Activated B cell treated with CpG ODN at 0.5 μM for 24 hours (primary cell): ENCODE data around the gene UTS2R. TPM values are rescaled to one million over a fixed set of nuclear protein-coding genes. Genes with fewer than 3 reads are reported as not detected.

ENCODE experiments used
- ATAC-seq: fragments of 200-7000 bp; cut with Tn5 transposase; one replicate; pipeline ENCODE4 v1.10.0; 2021; ENCODE audit warnings: low read depth, mild to moderate bottlenecking, moderate library complexity
- CTCF ChIA-PET: fragments of 350-600 bp; sonication (Branson Sonifier 250); formaldehyde crosslinking; loops from one replicate; lab custom pipeline; 2021; ENCODE audit warnings: antibody characterized with exemption; lab: Charles Lee
- POLR2A ChIA-PET: fragments of 350-600 bp; sonication (Branson Sonifier 250); formaldehyde crosslinking; loops from one replicate; lab custom pipeline; 2021; ENCODE audit warnings: antibody characterized with exemption; lab: Charles Lee
- DNase-seq: peaks from one replicate; pipeline ENCODE4 v3.0.0; 2022
- H3K27ac Mint-ChIP-seq: one replicate; pipeline ENCODE4 v1.8.0; 2020; ENCODE audit warnings: mixed read lengths
- H3K27me3 Mint-ChIP-seq: one replicate; pipeline ENCODE4 v1.8.0; 2021; ENCODE audit warnings: mixed read lengths
- H3K36me3 Mint-ChIP-seq: one replicate; pipeline ENCODE4 v1.8.0; 2021; ENCODE audit warnings: low read depth, mixed read lengths
- H3K4me1 Mint-ChIP-seq: one replicate; pipeline ENCODE4 v1.8.0; 2021; ENCODE audit warnings: mixed read lengths
- H3K4me3 Mint-ChIP-seq: one replicate; pipeline ENCODE4 v1.8.0; 2020; ENCODE audit warnings: mild to moderate bottlenecking, mixed read lengths
- H3K9me3 Mint-ChIP-seq: one replicate; pipeline ENCODE4 v1.8.0; 2020; ENCODE audit warnings: mixed read lengths
- intact Hi-C: fragments of 100-400 bp; cut with micrococcal nuclease; formaldehyde crosslinking; loops from one replicate; pipeline ENCODE4 v1.15.1; 2024
- total RNA-seq: library from RNA; stranded (reverse); gene quantifications from 2 replicates; pipeline ENCODE4 v1.2.3, GENCODE V29; 2022
- TF ChIP-seq, protein P1 (sequence below): fragments of 200-600 bp; IDR thresholded peaks from one replicate; pipeline ENCODE4 v1.8.0; 2022; ENCODE audit warnings: antibody characterized with exemption, mild to moderate bottlenecking

The UTS2R gene
- total RNA-seq, 1 donor from 2014 or later: not detected

DNA sequence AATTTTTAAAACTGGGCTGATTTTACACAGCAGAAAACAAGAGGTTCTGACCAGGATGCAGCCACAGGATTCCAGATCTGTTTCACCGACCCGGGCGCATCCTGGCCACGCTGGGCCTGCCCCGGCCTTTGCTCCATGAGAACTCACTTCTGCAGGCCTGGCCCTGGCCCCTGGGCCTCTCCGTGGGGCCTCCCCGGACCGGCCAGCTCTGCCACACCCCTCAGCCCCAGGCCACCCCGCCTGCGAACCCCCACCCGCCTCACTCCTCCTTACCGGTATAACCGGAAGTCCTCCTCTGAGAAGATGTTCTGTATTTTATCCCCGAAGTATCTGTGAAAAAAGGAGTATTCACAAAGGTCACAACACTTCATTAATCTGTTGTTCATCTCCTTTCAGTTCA is 33.5 kb downstream of the UTS2R start:
- intact Hi-C loops: no loop called here
- TF ChIP-seq, protein P1, sequence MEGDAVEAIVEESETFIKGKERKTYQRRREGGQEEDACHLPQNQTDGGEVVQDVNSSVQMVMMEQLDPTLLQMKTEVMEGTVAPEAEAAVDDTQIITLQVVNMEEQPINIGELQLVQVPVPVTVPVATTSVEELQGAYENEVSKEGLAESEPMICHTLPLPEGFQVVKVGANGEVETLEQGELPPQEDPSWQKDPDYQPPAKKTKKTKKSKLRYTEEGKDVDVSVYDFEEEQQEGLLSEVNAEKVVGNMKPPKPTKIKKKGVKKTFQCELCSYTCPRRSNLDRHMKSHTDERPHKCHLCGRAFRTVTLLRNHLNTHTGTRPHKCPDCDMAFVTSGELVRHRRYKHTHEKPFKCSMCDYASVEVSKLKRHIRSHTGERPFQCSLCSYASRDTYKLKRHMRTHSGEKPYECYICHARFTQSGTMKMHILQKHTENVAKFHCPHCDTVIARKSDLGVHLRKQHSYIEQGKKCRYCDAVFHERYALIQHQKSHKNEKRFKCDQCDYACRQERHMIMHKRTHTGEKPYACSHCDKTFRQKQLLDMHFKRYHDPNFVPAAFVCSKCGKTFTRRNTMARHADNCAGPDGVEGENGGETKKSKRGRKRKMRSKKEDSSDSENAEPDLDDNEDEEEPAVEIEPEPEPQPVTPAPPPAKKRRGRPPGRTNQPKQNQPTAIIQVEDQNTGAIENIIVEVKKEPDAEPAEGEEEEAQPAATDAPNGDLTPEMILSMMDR: no peak
- Mint-ChIP-seq H3K9me3 (no peaks in the 10 kb centered on the region), H3K27ac (no peak overlapping the region), H3K36me3 (peaks cover 51% of the 10 kb centered on the region), H3K4me1 (peaks cover 21% of the 10 kb centered on the region), H3K4me3 (no peak overlapping the region), H3K27me3 (no peaks in the 10 kb centered on the region)
- ChIA-PET POLR2A (interaction anchor here (0.6 kb wide), 1 partner anchor 92 kb away, joined by 4 read pairs; no protein-coding TSS in a partner anchor), CTCF (interaction anchor here (0.6 kb wide), 1 partner anchor 31 kb away, joined by 3 read pairs; no protein-coding TSS in a partner anchor)
- ATAC-seq (no peak), DNase-seq (no peak)

DNA sequence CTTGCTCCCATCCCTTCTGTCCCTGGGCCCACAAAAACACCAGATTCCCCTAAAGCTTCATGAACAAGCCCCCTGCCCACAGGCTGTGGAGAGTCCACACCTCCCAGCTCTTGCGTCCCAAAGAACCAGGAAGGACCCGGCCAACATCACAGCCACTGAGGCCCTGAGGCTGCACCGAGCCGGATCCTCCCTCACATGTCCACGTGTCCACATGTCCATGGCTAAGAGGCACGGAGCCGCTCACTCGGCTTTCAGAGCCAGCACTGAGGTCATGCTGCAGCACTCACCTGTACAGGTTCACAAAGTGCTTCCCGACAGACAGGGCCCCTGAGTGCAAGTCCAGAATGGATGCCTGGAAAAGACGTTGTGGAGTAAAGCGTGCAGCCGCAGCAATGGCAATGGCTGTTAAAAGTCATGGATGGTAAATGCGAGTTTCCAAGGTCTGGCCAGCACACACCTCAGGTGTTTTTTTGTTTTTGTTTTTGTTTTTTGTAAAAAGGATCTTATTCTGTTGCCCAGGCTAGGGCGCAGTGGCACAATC is 34.6 kb downstream of the UTS2R start:
- intact Hi-C loops: no loop called here
- TF ChIP-seq, protein P1: no peak
- CTCF ChIA-PET: no interaction called here
- Mint-ChIP-seq H3K36me3 (peaks cover 48% of the 10 kb centered on the region), H3K9me3 (no peaks in the 10 kb centered on the region), H3K27ac (no peak overlapping the region), H3K4me1 (peaks cover 16% of the 10 kb centered on the region), H3K27me3 (no peaks in the 10 kb centered on the region), H3K4me3 (no peak overlapping the region)
- DNase-seq: no peak
- POLR2A ChIA-PET: no interaction called here
- no peak for ATAC-seq

DNA sequence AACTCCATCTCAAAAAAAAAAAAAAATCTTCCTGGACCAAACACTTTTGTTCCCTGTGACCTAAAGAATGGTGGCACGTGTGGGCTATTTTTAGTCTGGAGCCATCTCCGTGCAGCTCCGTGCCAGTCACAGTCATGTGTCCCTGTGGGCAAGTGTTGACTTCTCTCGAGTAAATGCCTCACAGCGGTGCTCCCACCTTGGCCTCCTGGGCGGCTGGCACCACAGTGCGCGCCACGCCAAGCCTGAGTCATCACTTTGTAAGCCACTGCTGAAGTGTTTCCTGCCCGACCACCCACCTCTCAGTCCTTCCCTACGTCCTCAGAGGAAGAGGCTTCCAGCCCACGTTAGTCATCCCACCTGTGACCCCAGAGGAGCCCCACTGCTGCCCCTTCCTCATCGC is 35.7 kb downstream of the UTS2R start:
- no peak overlapping the region for H3K4me3 Mint-ChIP-seq
- TF ChIP-seq, protein P1: no peak
- no peaks in the 10 kb centered on the region for H3K9me3 Mint-ChIP-seq
- H3K27ac Mint-ChIP-seq: no peak overlapping the region
- intact Hi-C loops: no loop called here
- H3K4me1 Mint-ChIP-seq: peaks cover 14% of the 10 kb centered on the region
- POLR2A ChIA-PET: no interaction called here
- CTCF ChIA-PET: no interaction called here
- H3K27me3 Mint-ChIP-seq: no peaks in the 10 kb centered on the region
- DNase-seq (no peak), ATAC-seq (no peak)
- peaks cover 47% of the 10 kb centered on the region for H3K36me3 Mint-ChIP-seq

DNA sequence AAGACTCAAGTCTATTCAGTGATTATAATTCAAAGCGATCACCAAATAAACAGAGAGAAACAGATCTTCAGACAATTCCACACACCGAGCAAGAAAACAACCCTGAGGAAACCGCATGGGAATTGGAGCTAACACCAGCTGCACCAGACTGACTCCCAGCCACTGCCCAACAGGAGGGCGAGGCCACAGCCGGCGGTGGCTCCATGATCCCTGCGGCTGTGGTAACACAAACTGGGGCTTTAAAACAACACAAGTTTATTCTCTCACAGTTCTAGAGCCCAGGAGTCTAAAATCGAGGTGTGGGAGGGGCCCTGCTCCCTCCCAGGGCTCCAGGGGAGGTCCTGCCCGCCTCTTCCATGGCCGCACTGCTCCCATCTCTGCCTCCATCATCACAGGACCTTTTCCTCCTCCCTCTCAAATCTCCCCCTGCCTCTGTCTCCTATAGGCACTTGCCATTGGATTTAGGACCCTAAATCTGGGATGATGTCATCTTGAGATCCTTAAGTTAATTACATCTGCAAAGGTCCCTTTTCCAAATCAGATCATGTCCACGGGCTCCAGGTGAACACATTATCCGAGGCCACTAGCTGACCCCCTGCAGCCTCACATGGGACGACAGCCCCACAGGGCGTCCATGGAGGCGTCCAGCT is 36.8 kb downstream of the UTS2R start:
- intact Hi-C loops: no loop called here
- Mint-ChIP-seq H3K27me3 (no peaks in the 10 kb centered on the region), H3K36me3 (peaks cover 44% of the 10 kb centered on the region), H3K9me3 (no peaks in the 10 kb centered on the region), H3K4me3 (no peak overlapping the region), H3K4me1 (peaks cover 15% of the 10 kb centered on the region), H3K27ac (no peak overlapping the region)
- TF ChIP-seq, protein P1: no peak
- POLR2A ChIA-PET: no interaction called here
- no peak for DNase-seq
- ATAC-seq: no peak
- CTCF ChIA-PET: no interaction called here

DNA sequence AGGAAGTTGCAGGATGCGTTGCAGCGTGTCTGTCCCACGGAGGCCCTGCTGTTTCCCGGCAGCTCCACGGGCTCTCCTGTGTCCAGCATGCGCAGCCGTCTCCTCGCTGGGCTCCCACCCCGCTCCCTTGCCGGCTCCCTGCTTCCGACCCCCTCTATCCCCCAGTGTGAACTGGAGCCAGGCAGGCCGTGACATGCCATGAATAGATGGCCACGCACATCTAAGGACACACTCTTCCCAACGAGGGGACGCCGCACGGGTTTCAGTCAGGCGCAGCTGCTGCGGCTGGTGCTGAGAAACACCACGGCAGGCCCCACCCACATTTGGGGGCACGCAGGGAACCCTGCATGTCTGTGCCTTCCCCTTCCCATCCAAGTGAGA is 37.4 kb downstream of the UTS2R start:
- Mint-ChIP-seq H3K27me3 (no peaks in the 10 kb centered on the region), H3K9me3 (no peaks in the 10 kb centered on the region), H3K4me3 (no peak overlapping the region), H3K36me3 (peaks cover 39% of the 10 kb centered on the region), H3K4me1 (peaks cover 15% of the 10 kb centered on the region), H3K27ac (no peak overlapping the region)
- ChIA-PET POLR2A (no interaction called here), CTCF (interaction anchor here (0.5 kb wide), 1 partner anchor 16 kb away, joined by 4 read pairs; no protein-coding TSS in a partner anchor)
- DNase-seq: no peak
- intact Hi-C loops: no loop called here
- TF ChIP-seq, protein P1: no peak
- ATAC-seq: no peak
